ENCODE results near the gene RHOXF1.
"Not testable (repeated sequence)": the region's sequence is repeated elsewhere in the genome, so short reads cannot be mapped to it uniquely, and the experiment has no call there.

The RHOXF1 gene

DNA sequence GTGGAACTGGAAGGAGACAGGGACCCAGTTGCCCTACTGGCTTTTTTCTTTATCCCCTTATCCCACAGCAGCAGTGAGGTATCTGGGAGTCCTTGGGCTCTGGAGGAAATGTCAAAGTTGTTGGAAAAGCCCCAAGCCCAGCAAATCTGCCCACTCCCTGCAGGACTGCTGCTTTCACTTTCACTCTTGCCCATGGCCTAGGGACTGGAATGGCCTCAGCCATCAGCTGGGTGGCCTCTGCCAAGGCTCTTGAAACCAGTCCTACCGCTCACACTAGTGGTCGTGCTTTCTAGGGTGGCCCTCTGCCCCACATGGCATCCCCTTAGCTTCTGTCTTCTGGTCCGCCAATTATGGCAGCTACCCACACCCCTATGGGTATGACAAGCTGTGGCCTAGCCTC lies 9.7 kb upstream of the RHOXF1 start:
- DNase-seq (ENCODE audit: extremely low read depth, insufficient read length) = no peak

DNA sequence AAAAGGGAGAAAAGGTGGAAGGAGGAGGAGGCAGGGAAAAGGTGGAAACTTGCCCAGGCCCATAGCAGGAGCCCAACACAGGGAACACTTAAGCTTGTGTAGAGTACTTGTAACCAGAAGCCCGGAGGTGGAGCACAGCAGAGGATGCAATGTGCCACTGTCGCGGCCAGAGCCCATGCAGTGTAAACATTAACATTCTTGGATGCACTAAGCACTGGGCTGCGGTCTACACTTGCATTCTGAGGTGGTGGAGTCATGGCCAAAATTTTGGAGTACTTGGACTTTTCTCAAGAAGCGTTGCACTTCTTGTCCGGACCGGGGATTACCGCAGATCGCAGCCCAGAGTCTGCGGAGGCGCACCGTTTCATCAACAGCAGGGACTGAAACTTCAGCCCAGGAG lies 4.5 kb upstream of the RHOXF1 start:
- TF ChIP-seq, protein P1, sequence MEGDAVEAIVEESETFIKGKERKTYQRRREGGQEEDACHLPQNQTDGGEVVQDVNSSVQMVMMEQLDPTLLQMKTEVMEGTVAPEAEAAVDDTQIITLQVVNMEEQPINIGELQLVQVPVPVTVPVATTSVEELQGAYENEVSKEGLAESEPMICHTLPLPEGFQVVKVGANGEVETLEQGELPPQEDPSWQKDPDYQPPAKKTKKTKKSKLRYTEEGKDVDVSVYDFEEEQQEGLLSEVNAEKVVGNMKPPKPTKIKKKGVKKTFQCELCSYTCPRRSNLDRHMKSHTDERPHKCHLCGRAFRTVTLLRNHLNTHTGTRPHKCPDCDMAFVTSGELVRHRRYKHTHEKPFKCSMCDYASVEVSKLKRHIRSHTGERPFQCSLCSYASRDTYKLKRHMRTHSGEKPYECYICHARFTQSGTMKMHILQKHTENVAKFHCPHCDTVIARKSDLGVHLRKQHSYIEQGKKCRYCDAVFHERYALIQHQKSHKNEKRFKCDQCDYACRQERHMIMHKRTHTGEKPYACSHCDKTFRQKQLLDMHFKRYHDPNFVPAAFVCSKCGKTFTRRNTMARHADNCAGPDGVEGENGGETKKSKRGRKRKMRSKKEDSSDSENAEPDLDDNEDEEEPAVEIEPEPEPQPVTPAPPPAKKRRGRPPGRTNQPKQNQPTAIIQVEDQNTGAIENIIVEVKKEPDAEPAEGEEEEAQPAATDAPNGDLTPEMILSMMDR (IDR thresholded peaks at IDR 0.05; ENCODE audit: insufficient read depth, low read length, poor library complexity, severe bottlenecking) = no peak

More for the DNA sequence above, 9.7 kb upstream of the RHOXF1 start:
- TF ChIP-seq, protein P1 (IDR thresholded peaks at IDR 0.05; ENCODE audit: insufficient read depth, low read length, poor library complexity, severe bottlenecking) = no peak
- H3K27me3 ChIP-seq (replicated peaks; ENCODE audit: control insufficient read depth, insufficient read depth, low read length) = no peaks in the 10 kb centered on the region
- H3K4me3 ChIP-seq (replicated peaks; ENCODE audit: low read depth, low read length) = no peak overlapping the region
- no peaks in the 10 kb centered on the region; the same call in 1 of the 2 replicates for H3K36me3 ChIP-seq (ENCODE audit: control insufficient read depth, insufficient read depth, low read length)

DNA sequence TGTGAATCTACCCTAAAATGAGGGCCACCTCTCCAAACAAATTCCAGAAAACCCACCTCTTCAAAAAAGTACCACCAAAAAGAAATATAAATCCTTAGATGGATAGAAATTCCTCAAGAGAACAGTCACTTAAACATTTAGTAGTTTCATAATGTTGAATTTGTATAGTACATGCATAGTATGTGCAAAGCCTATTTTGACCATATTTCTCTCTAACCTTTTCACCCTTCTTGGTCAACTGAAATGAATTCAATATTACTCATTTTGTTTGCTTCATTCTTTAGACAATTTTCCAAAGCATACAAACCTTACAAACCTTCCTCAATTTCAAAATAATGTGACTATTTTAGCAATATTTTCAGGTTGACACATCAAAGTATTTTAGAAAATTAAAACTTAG lies 4.1 kb downstream of the RHOXF1 start:
- TF ChIP-seq, protein P1 (IDR thresholded peaks at IDR 0.05; ENCODE audit: insufficient read depth, low read length, poor library complexity, severe bottlenecking) = no peak
- no peak for DNase-seq (ENCODE audit: extremely low read depth, insufficient read length)
- H3K4me3 ChIP-seq (replicated peaks; ENCODE audit: low read depth, low read length) = no peak overlapping the region
- no peaks in the 10 kb centered on the region for H3K27me3 ChIP-seq (replicated peaks; ENCODE audit: control insufficient read depth, insufficient read depth, low read length)
- H3K36me3 ChIP-seq (ENCODE audit: control insufficient read depth, insufficient read depth, low read length) = no peaks in the 10 kb centered on the region

More for the DNA sequence above, 4.5 kb upstream of the RHOXF1 start:
- Histone ChIP-seq H3K4me3 (replicated peaks; ENCODE audit: low read depth, low read length) (no peak overlapping the region), H3K27me3 (replicated peaks; ENCODE audit: control insufficient read depth, insufficient read depth, low read length) (no peaks in the 10 kb centered on the region), H3K36me3 (ENCODE audit: control insufficient read depth, insufficient read depth, low read length) (no peaks in the 10 kb centered on the region; the same call in 1 of the 2 replicates)
- DNase-seq (ENCODE audit: extremely low read depth, insufficient read length) = no peak

DNA sequence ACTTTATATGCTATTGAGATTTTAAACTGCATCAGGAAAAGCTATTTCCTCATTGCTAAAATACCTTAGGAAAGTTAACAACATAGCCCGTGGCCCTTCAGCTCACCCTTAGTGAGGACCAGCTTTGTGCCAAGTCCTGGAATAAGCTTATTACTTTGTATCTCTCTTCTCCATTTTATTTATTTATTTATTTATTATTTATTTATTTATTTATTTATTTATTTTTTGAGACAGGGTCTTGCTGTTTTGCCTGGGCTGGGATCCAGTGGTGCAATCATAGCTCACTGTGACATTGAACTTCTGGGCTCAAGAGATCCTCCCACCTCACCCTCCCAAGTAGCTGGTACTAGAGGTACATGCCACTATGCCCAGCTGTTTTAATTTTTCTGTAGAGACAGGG lies 6.3 kb downstream of the RHOXF1 start:
- TF ChIP-seq, protein P1 (IDR thresholded peaks at IDR 0.05; ENCODE audit: insufficient read depth, low read length, poor library complexity, severe bottlenecking) = no peak
- no peaks in the 10 kb centered on the region for H3K27me3 ChIP-seq (replicated peaks; ENCODE audit: control insufficient read depth, insufficient read depth, low read length)

DNA sequence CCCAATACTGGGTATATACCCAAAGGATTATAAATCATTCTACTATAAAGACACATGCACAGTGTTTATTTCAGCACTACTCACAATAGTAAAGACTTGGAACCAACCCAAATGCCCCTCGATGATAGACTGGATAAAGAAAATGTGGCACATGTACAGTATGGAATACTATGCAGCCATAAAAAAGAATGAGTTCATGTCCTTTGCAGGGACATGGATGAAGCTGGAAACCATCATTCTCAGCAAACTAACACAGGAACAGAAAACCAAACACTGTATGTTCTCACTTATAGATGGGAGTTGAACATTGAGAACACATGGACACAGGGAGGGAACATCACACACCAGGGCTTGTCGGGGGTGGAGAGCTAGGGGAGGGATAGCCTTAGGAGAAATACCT lies 11.0 kb downstream of the RHOXF1 start:
- H3K4me3 ChIP-seq (replicated peaks; ENCODE audit: low read depth, low read length); DNase-seq (ENCODE audit: extremely low read depth, insufficient read length): not testable (repeated sequence)

More for the DNA sequence above, 6.3 kb downstream of the RHOXF1 start:
- H3K4me3 ChIP-seq (replicated peaks; ENCODE audit: low read depth, low read length) = no peak overlapping the region
- H3K36me3 ChIP-seq (ENCODE audit: control insufficient read depth, insufficient read depth, low read length) = no peaks in the 10 kb centered on the region
- no peak for DNase-seq (ENCODE audit: extremely low read depth, insufficient read length)

DNA sequence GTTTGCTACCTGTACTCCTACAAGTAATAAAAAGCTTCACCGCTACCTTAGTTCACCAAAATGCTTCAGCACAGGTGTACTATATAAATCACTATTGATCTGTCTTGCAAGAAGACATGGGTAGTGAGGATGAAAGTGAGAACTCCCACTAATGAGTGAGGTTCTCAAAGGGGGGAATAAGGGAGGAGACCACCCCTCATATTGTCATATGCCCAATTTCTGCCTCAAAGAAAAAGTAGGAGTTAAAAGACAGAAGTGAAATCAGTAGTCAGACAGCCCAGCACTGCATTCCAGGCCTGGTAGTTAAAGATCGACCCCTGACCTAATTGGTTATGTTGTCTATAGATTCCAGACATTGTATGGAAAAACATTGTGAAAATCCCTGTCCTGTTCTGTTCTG lies 14.7 kb downstream of the RHOXF1 start:
- H3K27me3 ChIP-seq (replicated peaks; ENCODE audit: control insufficient read depth, insufficient read depth, low read length); H3K4me3 ChIP-seq (replicated peaks; ENCODE audit: low read depth, low read length); H3K36me3 ChIP-seq (ENCODE audit: control insufficient read depth, insufficient read depth, low read length); DNase-seq (ENCODE audit: extremely low read depth, insufficient read length): not testable (repeated sequence)

More for the DNA sequence above, 11.0 kb downstream of the RHOXF1 start:
- not testable (repeated sequence) for H3K36me3 ChIP-seq (ENCODE audit: control insufficient read depth, insufficient read depth, low read length); H3K27me3 ChIP-seq (replicated peaks; ENCODE audit: control insufficient read depth, insufficient read depth, low read length)

DNA sequence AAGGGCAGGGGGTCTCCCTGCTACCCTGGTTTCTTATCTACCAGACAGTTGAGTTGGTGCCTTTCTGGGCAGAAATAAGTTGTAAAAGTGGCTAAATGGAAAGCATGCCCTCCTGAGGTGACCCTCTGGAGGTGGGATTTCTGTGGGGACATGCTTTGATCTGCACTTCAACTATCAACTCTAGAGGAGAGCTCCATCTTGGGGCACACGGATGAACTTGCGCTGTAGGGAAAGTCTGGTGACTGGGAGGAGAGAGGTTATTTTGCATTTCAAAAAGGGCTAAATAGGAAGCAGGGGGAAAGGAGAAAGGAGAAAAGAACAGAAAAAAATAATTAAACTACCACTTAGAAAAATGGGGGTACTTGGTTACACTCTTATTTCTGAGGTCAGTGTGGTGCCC lies 25.5 kb downstream of the RHOXF1 start:
- DNase-seq (ENCODE audit: extremely low read depth, insufficient read length) = no peak
- TF ChIP-seq, protein P1 (IDR thresholded peaks at IDR 0.05; ENCODE audit: insufficient read depth, low read length, poor library complexity, severe bottlenecking) = no peak

More for the DNA sequence above, 25.5 kb downstream of the RHOXF1 start:
- Histone ChIP-seq H3K36me3 (ENCODE audit: control insufficient read depth, insufficient read depth, low read length) (no peaks in the 10 kb centered on the region), H3K4me3 (replicated peaks; ENCODE audit: low read depth, low read length) (no peak overlapping the region), H3K27me3 (replicated peaks; ENCODE audit: control insufficient read depth, insufficient read depth, low read length) (no peaks in the 10 kb centered on the region)

Data from GM06990 (cell line).